SU-DHL-6 (cell line): ENCODE measurements around the gene AKAP8.

Source experiments
- CTCF ChIP-seq: fragments of 200-600 bp; sonication (generic); IDR thresholded peaks from one replicate; pipeline ENCODE4 v1.5.1; 2017; ENCODE audit warnings: antibody characterized with exemption, mild to moderate bottlenecking, low read length, moderate library complexity; ENCODE audit not compliant: insufficient read depth, poor library complexity, severe bottlenecking
- EZH2phosphoT487 ChIP-seq: fragments of 200-600 bp; sonication (generic), shearing (Covaris generic); conservative IDR thresholded peaks from 2 replicates; pipeline ENCODE4 v1.6.1; 2018; ENCODE audit warnings: mild to moderate bottlenecking, antibody characterized with exemption, low read length, moderate library complexity, mixed read lengths

- TF ChIP-seq CTCF: no peak
- no peak for TF ChIP-seq EZH2phosphoT487
Observed at GRCh38 chr19:15330801-15331418, 48.7 kb downstream of the AKAP8 start.
